ENCODE data around the gene RNU1-3.
"Not testable (repeated sequence)": the region's sequence is repeated elsewhere in the genome, so short reads cannot be mapped to it uniquely, and the experiment has no call there.

RNU1-3 gene

DNA sequence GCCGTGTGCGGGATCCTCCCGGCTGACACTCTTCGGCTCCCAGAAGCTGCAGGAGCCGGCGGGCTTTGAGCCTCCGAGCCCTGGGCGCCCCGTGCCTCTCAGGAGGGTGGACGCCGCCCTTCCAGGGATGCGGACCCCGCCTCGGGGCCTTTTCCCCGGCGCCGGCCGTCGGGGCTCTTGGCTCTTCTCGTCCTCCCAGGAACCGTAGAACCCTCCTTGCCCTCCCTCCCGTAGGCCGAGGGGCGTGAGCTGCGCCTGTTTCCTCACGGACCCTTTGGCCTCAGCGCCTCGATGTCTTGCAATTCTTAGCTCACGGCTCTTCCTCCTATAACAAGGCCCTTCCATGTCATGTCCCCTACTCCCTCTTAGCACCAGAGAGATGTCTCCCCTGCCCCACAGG, 13.6 kb upstream of the RNU1-3 start:
- CTCF ChIA-PET, result not testable (repeated sequence)

DNA sequence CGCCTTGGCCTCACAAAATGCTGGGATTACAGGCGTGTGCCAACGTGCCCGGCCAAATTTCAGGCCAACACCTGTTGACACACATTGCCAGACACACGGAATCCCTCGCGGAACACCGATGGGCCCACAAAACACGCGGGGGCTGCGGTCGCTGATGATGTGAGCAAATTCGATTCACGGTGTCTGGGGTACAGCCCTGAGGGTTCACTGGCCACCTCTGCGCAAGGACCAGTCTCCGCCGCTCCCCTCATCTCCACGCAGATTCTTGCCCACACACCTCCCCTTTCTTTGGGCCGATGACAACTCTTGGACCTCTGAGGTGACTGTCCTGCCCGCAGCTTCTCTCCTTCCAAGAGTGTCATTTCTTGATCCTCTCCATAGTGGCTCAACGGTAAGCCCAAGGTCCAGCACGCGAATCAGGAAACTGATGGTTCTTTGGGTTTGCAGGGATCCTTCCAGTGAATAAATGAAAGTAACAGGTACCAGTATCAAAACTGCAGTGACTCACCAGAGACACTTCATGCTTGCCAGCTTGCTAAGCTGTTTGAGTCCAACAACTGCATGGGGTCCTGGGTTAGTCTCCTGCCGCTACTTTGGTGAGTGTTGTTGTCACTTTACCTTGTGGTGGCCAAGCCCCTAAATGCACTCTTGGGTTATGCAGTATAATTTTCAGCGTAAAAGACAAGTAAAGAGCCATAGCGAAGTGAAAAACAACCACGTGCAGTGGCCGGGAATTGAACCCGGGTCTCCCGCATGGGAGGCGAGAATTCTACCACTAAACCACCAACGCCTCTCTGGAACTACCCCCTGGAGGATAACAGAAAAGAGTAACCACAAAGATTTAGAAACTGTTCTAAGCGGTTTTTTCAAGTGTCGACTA, 11.0 kb upstream of the RNU1-3 start:
- TF ChIP-seq, protein P1, sequence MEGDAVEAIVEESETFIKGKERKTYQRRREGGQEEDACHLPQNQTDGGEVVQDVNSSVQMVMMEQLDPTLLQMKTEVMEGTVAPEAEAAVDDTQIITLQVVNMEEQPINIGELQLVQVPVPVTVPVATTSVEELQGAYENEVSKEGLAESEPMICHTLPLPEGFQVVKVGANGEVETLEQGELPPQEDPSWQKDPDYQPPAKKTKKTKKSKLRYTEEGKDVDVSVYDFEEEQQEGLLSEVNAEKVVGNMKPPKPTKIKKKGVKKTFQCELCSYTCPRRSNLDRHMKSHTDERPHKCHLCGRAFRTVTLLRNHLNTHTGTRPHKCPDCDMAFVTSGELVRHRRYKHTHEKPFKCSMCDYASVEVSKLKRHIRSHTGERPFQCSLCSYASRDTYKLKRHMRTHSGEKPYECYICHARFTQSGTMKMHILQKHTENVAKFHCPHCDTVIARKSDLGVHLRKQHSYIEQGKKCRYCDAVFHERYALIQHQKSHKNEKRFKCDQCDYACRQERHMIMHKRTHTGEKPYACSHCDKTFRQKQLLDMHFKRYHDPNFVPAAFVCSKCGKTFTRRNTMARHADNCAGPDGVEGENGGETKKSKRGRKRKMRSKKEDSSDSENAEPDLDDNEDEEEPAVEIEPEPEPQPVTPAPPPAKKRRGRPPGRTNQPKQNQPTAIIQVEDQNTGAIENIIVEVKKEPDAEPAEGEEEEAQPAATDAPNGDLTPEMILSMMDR (IDR thresholded peaks at IDR 0.05; ENCODE audit: control extremely low read depth, extremely low read depth, low read depth, missing control alignments), result no peak
- ChIA-PET CTCF (interaction anchor here (0.9 kb wide), 1 partner anchor 33 kb away, joined by 3 read pairs; no protein-coding TSS in a partner anchor), POLR2A (no interaction called here)
- DNase-seq (ENCODE audit: extremely low spot score), result peak; percentile 20

More for the DNA sequence above, 13.6 kb upstream of the RNU1-3 start:
- POLR2A ChIA-PET; DNase-seq (ENCODE audit: extremely low spot score): not testable (repeated sequence)

DNA sequence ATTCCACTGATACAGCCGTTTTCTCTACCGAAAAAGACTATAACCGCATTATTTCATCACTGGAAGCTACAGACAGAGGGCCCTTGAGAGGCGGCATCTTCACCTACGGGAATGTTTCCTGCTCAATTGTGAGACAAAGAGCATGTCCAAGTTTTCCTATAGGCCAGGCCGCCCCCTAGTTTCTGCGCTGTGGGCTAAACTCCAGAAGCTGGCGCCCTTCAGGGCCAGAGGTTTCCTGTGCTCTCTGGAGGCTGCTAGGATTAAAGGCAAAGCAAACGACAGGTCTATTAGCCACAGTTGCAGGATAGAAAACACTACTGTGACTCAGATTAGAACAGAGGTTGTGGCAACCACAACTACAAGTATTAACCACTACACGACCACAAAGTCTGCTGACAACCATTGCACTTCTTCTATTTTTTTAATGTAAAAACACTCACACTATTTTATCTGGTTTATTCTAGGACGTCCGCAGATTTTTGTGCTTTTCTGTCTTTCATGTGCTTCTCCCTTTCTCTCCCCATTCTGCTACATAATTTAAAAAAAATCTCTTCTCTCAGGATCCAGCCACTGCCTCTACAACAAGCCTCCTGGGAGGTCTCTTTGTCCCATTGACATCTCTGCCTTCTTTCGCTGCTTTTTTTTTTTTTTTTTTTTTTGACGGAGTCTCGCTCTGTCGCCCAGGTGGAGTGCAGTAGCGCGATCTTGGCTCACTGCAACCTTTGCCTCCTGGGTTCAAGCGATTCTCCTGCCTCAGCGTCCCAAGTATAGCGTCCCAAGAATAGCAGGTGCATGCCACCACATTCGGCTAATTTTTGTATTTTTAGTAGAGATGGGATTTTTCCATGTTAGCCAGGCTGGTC, 10.1 kb upstream of the RNU1-3 start:
- CTCF ChIA-PET, POLR2A ChIA-PET: not testable (repeated sequence)
- DNase-seq (ENCODE audit: extremely low spot score), result peak; percentile 40

DNA sequence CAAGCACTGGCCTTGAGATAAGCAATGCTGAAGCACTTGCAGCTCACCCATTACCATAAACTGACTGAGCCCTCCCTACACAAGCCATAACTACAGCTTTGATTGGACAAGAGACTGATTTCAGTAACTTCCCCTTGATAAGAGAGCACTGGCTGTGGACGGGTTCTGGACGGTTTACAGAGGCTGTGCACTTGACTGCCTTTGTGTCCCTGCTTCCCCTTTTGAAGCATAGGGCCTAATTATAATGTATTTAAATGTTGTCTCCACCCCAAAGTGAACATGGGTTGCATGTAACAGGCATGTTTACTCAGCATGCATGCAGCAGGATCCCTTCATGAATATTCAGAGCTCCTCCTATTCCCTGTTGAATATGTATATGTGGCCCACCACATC, 8.4 kb upstream of the RNU1-3 start:
- POLR2A ChIA-PET; DNase-seq (ENCODE audit: extremely low spot score); CTCF ChIA-PET: not testable (repeated sequence)

DNA sequence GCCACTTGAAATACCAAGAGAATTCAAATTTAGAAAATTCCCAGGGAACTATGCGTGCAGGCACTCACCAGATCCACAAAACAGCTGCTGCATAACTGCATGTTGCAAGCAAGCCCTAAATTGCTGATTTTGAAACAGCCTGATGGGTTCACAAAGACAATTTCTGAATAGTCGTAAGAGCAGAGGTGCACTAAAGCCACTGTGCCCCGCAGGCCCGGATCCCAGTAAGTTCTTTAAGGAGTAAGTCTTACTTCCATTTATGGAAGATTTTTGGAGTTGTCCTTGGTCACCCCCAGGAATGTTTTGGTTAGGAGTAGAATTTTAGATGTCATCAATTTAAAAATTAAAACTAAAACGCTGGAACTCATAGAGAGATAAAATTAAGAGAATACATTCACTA, 7.2 kb upstream of the RNU1-3 start:
- POLR2A ChIA-PET; CTCF ChIA-PET; DNase-seq (ENCODE audit: extremely low spot score): not testable (repeated sequence)

DNA sequence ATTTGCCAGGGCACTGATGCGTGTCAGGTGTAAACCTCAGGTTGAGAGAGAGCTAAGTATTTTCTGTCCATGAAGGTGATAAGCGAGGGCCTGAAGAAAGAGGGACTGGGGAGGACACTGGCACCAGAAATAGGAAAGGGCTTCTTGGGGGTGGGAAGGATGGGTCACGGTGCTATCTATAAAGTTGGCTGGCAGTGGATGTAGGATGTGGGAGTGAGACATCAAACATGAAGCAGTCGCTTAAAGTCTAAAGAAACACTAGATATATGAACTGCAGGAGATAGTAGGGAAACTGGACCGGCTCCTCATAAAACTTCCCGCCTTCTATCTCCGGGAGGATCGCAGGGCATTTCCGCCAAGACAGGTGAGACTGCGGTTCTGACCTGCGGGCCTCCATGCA, 912 bp downstream of the RNU1-3 start:
- CTCF ChIA-PET; DNase-seq (ENCODE audit: extremely low spot score); POLR2A ChIA-PET: not testable (repeated sequence)

DNA sequence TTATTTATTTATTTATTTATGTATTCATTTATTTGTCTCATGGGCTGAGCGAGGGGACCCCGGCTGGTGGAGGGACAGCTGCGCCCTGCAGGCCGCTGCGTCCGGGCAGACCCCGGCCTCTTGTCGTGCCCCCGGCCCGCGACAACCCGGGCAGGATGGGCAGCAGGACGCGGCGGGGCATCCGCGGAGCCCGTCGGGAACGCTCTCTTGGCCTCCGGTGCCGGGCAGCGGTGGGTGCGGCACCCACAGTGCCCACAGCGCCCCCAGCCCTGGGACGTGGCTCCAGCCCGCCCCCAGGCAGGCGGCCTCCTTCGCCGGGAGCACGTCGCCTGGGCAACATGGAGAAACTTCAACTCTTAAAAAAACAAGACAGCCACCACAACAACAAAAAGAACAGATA, 8.5 kb downstream of the RNU1-3 start:
- CTCF ChIA-PET; POLR2A ChIA-PET; DNase-seq (ENCODE audit: extremely low spot score): not testable (repeated sequence)

DNA sequence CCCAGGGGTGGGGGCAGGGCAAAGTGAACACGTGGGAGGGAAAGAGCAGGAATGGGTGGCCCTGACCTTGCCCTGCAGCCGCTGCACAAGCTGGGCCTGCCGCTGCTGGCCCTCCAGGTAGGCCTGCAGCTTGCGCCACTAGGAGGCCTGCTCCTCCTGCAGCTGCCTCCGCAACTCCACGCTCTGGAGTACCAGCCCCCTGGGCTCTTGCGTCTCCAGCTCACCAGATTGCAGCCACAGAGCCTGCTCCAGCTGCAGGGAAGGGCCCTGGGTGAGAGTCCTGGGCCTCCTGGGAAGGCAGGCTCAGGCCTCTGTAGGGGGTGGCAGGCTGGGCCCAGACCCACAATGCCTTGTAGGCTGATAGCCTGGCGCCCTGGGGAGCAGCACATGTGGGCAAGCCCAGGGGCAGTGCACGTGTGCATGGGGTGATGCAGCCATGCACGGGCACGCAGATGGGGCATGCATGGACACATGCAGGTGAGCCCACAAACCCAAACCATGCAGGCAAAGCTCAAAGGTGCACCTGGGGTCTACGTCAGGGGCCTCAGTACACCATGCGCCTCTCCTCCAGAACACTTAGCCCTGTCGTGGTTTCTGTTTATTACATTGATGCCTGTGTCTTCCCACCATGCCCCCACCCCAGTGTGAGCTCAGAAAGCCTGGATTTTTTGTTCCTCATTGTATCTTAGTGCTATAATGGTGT, 9.6 kb downstream of the RNU1-3 start:
- DNase-seq (ENCODE audit: extremely low spot score); POLR2A ChIA-PET; CTCF ChIA-PET: not testable (repeated sequence)

DNA sequence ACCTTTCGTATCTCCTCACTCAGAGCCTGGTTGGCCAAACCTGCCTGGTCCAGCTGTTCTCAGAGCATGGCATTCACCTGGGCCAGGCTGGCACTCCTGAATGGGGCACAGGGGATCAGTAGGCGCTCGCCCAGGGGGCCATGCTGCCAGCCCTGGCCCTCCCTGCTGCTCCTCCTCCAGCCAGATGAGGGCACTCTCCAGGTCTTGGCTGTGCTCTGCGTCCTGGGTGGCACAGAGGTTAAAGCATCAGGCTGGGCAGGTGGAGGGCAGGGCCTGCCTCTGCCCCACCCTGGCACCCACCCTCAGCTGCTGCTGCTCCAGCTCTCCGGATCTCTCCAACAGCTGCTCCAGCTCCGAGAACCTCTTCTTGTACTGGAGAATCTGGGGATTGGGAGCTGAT, 10.2 kb downstream of the RNU1-3 start:
- CTCF ChIA-PET, POLR2A ChIA-PET: not testable (repeated sequence)

DNA sequence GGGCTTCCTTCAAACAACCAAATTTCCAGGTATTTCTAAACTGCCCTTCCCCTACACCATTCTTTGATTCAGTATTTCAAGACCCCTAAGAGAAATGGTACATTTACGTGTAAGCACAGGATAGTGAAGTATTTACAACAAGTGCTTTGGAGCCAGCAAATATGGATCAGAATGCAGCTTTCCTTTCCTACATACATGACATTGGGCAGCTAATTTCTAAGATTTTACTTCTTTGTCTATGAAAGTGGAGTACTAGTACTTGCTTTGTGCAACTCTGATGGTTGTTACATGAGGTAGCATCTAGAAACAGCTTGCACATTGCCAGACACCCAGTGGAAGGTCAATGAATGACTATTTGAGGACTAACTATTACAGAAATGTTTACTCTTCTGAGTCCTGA, 15.2 kb downstream of the RNU1-3 start:
- DNase-seq (ENCODE audit: extremely low spot score); POLR2A ChIA-PET: not testable (repeated sequence)

More for the DNA sequence above, 10.2 kb downstream of the RNU1-3 start:
- DNase-seq (ENCODE audit: extremely low spot score), result not testable (repeated sequence)

DNA sequence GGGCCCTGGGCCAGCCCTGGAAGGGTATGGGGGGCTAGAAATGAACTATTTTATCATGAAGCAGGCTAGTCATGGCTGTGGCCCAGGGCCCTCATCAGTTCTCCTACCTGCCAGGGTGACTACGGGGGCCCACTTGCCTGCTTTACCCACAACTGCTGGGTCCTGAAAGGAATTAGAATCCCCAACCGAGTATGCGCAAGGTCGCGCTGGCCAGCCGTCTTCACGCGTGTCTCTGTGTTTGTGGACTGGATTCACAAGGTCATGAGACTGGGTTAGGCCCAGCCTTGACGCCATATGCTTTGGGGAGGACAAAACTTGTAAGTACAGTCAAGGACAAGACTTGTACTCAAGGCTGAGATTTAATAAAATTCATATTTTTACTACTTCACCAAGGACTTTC, 16.8 kb downstream of the RNU1-3 start:
- POLR2A ChIA-PET; DNase-seq (ENCODE audit: extremely low spot score); CTCF ChIA-PET: not testable (repeated sequence)

More for the DNA sequence above, 15.2 kb downstream of the RNU1-3 start:
- CTCF ChIA-PET, result not testable (repeated sequence)

DNA sequence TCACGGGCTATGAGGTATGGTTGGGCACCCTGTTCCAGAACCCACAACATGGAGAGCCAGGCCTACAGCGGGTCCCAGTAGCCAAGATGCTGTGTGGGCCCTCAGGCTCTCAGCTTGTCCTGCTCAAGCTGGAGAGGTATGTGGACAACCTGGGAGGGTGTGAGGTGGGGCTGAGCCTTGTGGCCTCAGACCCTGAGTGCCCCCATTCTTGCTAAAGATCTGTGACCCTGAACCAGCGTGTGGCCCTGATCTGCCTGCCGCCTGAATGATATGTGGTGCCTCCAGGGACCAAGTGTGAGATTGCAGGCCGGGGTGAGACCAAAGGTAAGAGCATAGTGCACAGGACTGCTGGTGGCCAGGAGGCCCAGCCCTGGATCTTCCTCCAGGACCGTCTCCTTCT, 17.4 kb downstream of the RNU1-3 start:
- POLR2A ChIA-PET; CTCF ChIA-PET; DNase-seq (ENCODE audit: extremely low spot score): not testable (repeated sequence)

DNA sequence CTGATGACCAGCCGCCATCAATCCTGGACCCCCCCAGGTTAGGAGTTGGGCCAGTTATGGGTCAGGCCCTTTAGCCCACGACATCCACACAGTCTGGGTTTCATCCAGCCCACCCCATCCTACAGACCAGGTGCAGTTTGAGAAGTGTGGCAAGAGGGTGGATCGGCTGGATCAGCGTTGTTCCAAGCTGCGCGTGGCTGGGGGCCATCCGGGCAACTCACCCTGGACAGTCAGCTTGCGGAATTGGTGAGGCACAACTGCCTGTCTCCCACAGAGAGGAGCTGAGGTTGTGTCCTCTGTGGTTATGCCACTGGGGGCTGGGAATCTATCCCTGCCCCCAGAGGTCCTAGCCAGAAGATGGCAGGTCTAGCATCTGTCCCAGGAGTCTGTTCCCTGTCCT, 18.0 kb downstream of the RNU1-3 start:
- POLR2A ChIA-PET; DNase-seq (ENCODE audit: extremely low spot score); CTCF ChIA-PET: not testable (repeated sequence)

DNA sequence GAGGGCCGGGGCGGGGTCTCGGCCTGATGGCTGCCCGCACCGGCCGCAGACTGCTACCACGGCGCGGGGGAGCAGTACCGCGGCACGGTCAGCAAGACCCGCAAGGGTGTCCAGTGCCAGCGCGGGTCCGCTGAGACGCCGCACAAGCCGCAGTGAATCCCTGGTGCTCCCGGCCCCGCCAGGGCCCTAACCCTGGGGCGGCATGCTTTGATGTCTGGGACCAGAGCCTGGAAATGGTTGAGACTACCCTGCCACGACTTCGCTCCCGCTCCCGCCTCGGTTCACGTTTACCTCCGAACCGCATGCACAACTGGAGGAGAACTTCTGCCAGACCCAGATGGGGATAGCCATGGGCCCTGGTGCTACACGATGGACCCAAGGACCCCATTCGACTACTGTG, 18.5 kb downstream of the RNU1-3 start:
- DNase-seq (ENCODE audit: extremely low spot score); CTCF ChIA-PET; POLR2A ChIA-PET: not testable (repeated sequence)

DNA sequence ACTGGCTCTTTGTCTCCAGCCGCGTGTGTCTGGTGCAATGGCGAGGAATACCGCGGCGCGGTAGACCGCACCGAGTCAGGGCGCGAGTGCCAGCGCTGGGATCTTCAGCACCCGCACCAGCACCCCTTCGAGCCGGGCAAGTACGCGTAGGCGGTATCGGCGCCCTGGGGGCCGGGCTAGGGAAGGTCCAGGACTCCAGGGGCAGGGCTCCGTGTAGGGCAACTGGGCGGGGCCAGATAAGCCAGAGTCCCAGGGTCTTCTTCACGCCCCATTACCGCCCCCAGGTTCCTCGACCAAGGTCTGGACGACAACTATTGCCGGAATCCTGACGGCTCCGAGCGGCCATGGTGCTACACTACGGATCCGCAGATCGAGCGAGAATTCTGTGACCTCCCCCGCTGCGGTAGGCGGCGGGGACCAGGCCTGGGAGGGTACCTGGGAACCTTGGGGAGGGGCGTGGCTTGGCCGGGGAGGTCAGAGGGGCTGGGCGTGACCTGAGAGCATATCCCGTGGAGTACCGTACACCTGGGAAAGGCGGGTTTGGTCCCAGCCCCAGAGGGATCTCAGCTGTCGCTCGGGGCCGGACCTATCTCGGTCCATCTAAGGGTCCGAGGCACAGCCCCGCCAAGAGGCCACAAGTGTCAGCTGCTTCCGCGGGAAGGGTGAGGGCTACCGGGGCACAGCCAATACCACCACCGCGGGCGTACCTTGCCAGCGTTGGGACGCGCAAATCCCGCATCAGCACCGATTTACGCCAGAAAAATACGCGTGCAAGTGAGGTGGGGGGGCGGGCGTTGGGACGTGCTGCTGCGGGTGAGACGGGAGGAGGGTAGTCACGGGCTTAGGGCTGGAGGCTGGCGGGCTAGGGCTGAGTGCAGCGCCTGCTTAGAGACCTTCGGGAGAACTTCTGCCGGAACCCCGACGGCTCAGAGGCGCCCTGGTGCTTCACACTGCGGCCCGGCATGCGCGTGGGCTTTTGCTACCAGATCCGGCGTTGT, 19.3 kb downstream of the RNU1-3 start:
- CTCF ChIA-PET; DNase-seq (ENCODE audit: extremely low spot score); POLR2A ChIA-PET: not testable (repeated sequence)

DNA sequence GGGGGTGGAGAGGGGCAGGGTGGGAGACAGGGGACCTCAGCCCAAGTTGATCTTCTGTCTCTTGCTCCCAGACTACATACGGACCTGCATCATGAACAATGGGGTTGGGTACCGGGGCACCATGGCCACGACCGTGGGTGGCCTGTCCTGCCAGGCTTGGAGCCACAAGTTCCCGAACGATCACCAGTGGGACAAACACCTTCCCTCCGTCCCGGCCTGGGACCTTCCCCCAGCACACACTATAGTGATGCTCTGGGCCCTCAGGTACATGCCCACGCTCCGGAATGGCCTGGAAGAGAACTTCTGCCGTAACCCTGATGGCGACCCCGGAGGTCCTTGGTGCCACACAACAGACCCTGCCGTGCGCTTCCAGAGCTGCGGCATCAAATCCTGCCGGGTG, 20.0 kb downstream of the RNU1-3 start:
- CTCF ChIA-PET; DNase-seq (ENCODE audit: extremely low spot score); POLR2A ChIA-PET: not testable (repeated sequence)
